Body of pancreas (tissue), 4 donors: ENCODE data around the gene SIAE. TPM values are rescaled to one million over a fixed set of nuclear protein-coding genes. Genes with fewer than 3 reads are reported as not detected.

ENCODE experiments used
- ATAC-seq: fragments of 150-250 bp; one replicate; pipeline ENCODE4 v1.9.1; 2016
- DNase-seq, 4 donors: peaks; one replicate each; pipeline ENCODE4 v3.0.0-alpha.2; 2019
- H3K27ac ChIP-seq, 4 donors: fragments of 200-600 bp; sonication (generic); 1 replicate in 3 of 4; 2 replicates in 1 of 4; pipeline versions ENCODE4 v1.5.1 to v1.6.1; 2016 to 2019; ENCODE audit warnings: mild to moderate bottlenecking in 1 of 4, mixed read lengths in 1 of 4, moderate library complexity in 1 of 4
- H3K27me3 ChIP-seq, 2 donors: fragments of 200-600 bp; sonication (generic); one replicate each; pipeline ENCODE4 v1.6.0; 2016; ENCODE audit warnings: mild to moderate bottlenecking in 1 of 2
- H3K36me3 ChIP-seq, 2 donors: fragments of 200-600 bp; sonication (generic); replicated peaks in 1 of 2; 2 replicates each; pipeline ENCODE4 v1.5.1; 2016; ENCODE audit warnings: low read depth in 2 of 2; ENCODE audit not compliant: insufficient read depth in 1 of 2
- H3K4me1 ChIP-seq: fragments of 200-600 bp; sonication (generic); one replicate; pipeline ENCODE4 v1.6.0; 2016
- H3K4me3 ChIP-seq, 2 donors: fragments of 200-600 bp; sonication (generic); 1 replicate in 1 of 2; 2 replicates in 1 of 2; pipeline ENCODE4 v1.5.1; 2016 to 2019
- H3K9me3 ChIP-seq, 3 donors: fragments of 200-600 bp; sonication (generic); 1 replicate in 2 of 3; 2 replicates in 1 of 3; pipeline ENCODE4 v1.5.1; 2016
- POLR2A ChIP-seq, 3 donors: fragments of 450-650 bp; IDR thresholded peaks; one replicate each; pipeline ENCODE4 v1.6.1; 2016; ENCODE audit warnings: antibody characterized with exemption in 3 of 3, mild to moderate bottlenecking in 2 of 3
- WGBS, 2 donors: methylation state at CpG; one replicate each; pipeline ENCODE4 v1.1.5; 2017; 5-methylcytosine and 5-hydroxymethylcytosine counted together
- intact Hi-C: fragments of 100-400 bp; cut with DNase I; formaldehyde crosslinking; loops from one replicate; pipeline ENCODE4 v1.15.1; 2023
- total RNA-seq, 2 donors: library from RNA; depleted of rRNA; stranded (reverse); fragments of >200 nt; gene quantifications; one replicate each; pipeline ENCODE4 v1.1.0, GENCODE V29; 2016
- TF ChIP-seq, protein P1 (sequence below), 7 experiments: fragments of 450-650 bp in 4 of 7; fragments of 200-600 bp in 3 of 7; sonication (generic) in 3 of 7; IDR thresholded peaks; one replicate each; pipeline ENCODE4 v1.5.1; 2016 to 2019; ENCODE audit warnings: antibody characterized with exemption in 7 of 7

SIAE gene
- total RNA-seq, 2 donors from 2014 or later: 9.6 to 11.9 TPM

DNA sequence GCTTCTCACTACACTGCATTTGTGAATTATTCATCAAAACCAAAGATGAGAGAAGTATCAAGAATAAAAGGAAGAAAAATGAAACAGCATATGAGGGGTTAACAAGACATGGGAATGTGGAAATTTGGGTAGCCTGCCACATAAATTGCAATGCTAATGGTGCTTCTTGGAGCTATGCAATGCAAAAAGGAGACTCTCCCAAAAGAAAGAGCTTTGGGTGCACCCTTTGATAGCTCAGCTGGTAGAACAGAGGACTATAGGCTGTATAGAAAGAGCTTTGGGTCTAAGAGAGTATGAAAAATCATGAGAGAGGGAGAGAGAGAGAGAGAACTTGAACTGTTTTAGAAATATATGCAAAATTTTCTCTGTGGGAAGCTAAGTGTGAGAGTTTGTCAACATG lies 26.5 kb upstream of the SIAE start:
- intact Hi-C loops: no loop called here
- ATAC-seq (no peak), DNase-seq (no peak)
- no peaks in the 10 kb centered on the region for H3K36me3 ChIP-seq
- no peak overlapping the region for H3K27ac ChIP-seq
- no peaks in the 10 kb centered on the region for H3K27me3 ChIP-seq
- H3K4me3 ChIP-seq: no peak overlapping the region
- no peak for TF ChIP-seq POLR2A (IDR thresholded peaks at IDR 0.05)
- TF ChIP-seq, protein P1, sequence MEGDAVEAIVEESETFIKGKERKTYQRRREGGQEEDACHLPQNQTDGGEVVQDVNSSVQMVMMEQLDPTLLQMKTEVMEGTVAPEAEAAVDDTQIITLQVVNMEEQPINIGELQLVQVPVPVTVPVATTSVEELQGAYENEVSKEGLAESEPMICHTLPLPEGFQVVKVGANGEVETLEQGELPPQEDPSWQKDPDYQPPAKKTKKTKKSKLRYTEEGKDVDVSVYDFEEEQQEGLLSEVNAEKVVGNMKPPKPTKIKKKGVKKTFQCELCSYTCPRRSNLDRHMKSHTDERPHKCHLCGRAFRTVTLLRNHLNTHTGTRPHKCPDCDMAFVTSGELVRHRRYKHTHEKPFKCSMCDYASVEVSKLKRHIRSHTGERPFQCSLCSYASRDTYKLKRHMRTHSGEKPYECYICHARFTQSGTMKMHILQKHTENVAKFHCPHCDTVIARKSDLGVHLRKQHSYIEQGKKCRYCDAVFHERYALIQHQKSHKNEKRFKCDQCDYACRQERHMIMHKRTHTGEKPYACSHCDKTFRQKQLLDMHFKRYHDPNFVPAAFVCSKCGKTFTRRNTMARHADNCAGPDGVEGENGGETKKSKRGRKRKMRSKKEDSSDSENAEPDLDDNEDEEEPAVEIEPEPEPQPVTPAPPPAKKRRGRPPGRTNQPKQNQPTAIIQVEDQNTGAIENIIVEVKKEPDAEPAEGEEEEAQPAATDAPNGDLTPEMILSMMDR (IDR thresholded peaks at IDR 0.05): no peak
- H3K9me3 ChIP-seq: no peaks in the 10 kb centered on the region
- H3K4me1 ChIP-seq: no peaks in the 10 kb centered on the region

DNA sequence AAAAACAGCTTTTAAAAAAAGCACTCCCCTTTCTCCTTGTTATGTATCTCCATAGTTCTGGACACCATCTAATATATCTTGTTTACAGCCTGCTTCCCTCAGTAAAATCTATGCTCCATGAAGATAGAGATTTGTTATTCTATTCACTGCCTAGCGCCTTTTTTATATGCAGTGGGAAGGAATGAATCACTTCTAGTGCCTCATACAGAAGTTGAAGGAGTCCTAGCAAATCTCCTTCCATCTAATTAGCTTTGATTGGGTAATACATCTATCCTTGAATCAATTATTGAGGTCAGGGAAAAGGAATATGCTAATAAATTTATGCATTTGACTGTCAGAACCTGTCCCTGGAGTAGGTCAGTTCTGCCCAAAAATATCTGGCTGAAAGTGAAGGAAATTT lies 26.0 kb upstream of the SIAE start:
- no peak overlapping the region for H3K27ac ChIP-seq
- no peak for DNase-seq
- WGBS, 2 donors: 69 to 79% methylated on average over 1 of the region's 1 CpG
- no peaks in the 10 kb centered on the region for H3K9me3 ChIP-seq
- intact Hi-C loops: no loop called here
- H3K4me3 ChIP-seq: no peak overlapping the region
- no peaks in the 10 kb centered on the region for H3K36me3 ChIP-seq
- no peak for ATAC-seq
- no peaks in the 10 kb centered on the region for H3K4me1 ChIP-seq
- H3K27me3 ChIP-seq: no peaks in the 10 kb centered on the region
- TF ChIP-seq POLR2A (IDR thresholded peaks at IDR 0.05): no peak
- TF ChIP-seq, protein P1 (IDR thresholded peaks at IDR 0.05): no peak

DNA sequence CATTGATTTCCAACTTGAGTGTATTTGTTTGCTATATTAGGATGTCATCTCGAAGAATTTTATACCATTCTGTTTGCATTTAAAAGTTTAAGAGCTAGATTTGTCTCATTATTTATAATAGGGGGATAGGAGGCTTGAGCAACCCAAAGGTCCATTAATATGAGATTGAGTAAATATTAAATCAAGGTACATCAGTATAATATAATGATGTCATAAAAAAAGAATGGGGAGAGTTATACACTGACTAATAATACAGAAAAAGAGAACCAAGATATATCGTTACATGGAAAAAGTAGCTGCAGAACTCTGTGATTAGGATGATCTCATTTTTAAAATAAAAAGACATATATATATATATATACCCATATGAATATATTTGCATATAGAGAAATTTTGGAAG lies 19.6 kb upstream of the SIAE start:
- no peaks in the 10 kb centered on the region for H3K27me3 ChIP-seq
- intact Hi-C loops: no loop called here
- no peaks in the 10 kb centered on the region for H3K4me1 ChIP-seq
- H3K9me3 ChIP-seq: no peaks in the 10 kb centered on the region
- no peak overlapping the region for H3K4me3 ChIP-seq
- TF ChIP-seq, protein P1 (IDR thresholded peaks at IDR 0.05): no peak
- no peak for TF ChIP-seq POLR2A (IDR thresholded peaks at IDR 0.05)
- no peak for DNase-seq
- H3K27ac ChIP-seq: no peak overlapping the region
- no peak for ATAC-seq
- H3K36me3 ChIP-seq: no peaks in the 10 kb centered on the region
- WGBS, 2 donors: 89 to 91% methylated on average over 2 of the region's 2 CpGs

DNA sequence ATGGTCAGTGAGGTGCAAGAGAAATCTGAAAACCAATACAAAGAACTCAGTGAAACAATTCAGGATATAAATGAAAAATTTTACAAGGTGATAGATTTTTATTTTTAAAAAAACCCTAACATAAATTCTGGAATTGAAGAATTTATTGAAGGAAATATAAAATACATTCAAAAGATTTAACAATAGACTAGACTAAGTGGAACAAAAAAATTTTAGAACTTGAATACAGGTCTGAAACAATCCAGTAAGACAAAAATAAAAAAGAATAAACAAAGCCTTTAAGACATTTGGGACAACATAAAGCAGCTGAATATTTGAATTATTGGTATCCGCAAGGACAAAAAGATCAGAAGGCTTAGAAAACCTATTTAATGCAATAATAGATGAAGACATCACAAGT lies 8.9 kb upstream of the SIAE start:
- H3K27ac ChIP-seq: no peak overlapping the region
- H3K36me3 ChIP-seq: no peaks in the 10 kb centered on the region
- H3K4me3 ChIP-seq: no peak overlapping the region
- 87 to 97% methylated on average over 1 of the region's 1 CpG for WGBS, 2 donors
- no peaks in the 10 kb centered on the region for H3K4me1 ChIP-seq
- TF ChIP-seq, protein P1 (IDR thresholded peaks at IDR 0.05): no peak
- TF ChIP-seq POLR2A (IDR thresholded peaks at IDR 0.05): no peak
- intact Hi-C loops: no loop called here
- ATAC-seq (no peak), DNase-seq (no peak)
- no peaks in the 10 kb centered on the region for H3K9me3 ChIP-seq
- H3K27me3 ChIP-seq: no peaks in the 10 kb centered on the region

DNA sequence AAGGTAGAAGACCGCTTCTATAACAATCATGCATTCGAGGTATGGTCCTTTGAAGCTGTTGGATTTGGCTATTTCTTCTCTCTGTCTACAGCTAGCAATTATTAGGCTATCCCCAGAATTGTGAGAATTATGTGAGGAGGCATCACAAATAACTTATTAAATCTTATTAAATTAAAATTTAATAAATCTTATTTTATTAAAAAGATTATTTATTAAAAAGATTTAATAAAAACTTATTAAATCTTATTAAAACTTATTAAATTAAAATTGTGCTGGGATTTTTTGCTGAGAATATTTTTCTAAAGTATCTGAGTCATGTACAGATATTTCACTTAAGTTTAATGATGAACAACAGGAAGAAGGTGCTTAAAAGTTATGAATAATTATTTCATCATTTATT lies 7.9 kb upstream of the SIAE start:
- TF ChIP-seq POLR2A (IDR thresholded peaks at IDR 0.05): no peak
- DNase-seq (no peak), ATAC-seq (no peak)
- no peaks in the 10 kb centered on the region for H3K9me3 ChIP-seq
- no peak overlapping the region for H3K4me3 ChIP-seq
- intact Hi-C loops: no loop called here
- H3K4me1 ChIP-seq: no peaks in the 10 kb centered on the region
- no peaks in the 10 kb centered on the region for H3K36me3 ChIP-seq
- no peaks in the 10 kb centered on the region for H3K27me3 ChIP-seq
- 91% methylated on average over 2 of the region's 2 CpGs for WGBS, 2 donors
- no peak overlapping the region for H3K27ac ChIP-seq
